Heart right ventricle (tissue), 16 donors: Measurements from ENCODE around the gene B3GNT3. TPM values are rescaled to one million over a fixed set of nuclear protein-coding genes. Genes with fewer than 3 reads are reported as not detected.
"Not testable (repeated sequence)": the region's sequence is repeated elsewhere in the genome, so short reads cannot be mapped to it uniquely, and the experiment has no call there.

Experiments
- ATAC-seq, 8 donors: fragments of 200-7000 bp; cut with Tn5 transposase; one replicate each; pipeline ENCODE4 v1.9.1; 2020; ENCODE audit warnings: mild to moderate bottlenecking in 8 of 8, moderate library complexity in 8 of 8, moderate number of reproducible peaks in 1 of 8
- DNase-seq, 2 donors: peaks; one replicate each; pipeline ENCODE4 v3.0.0-alpha.2; 2020
- H3K27ac ChIP-seq, 10 donors: fragments of 200-600 bp; sonication (generic) in 2 of 10; one replicate each; pipeline versions ENCODE4 v1.5.0 to v1.8.0; 2020 to 2022; ENCODE audit warnings: mild to moderate bottlenecking in 3 of 10
- H3K27me3 ChIP-seq, 7 donors: fragments of 200-600 bp; one replicate each; pipeline ENCODE4 v1.8.0; 2021 to 2022; ENCODE audit warnings: mild to moderate bottlenecking in 2 of 7
- H3K36me3 ChIP-seq, 9 donors: fragments of 200-600 bp; sonication (generic) in 1 of 9; one replicate each; pipeline versions ENCODE4 v1.5.0 to v1.8.0; 2020 to 2022; ENCODE audit warnings: mild to moderate bottlenecking in 2 of 9
- H3K4me1 ChIP-seq, 9 donors: fragments of 200-600 bp; sonication (generic) in 1 of 9; one replicate each; pipeline versions ENCODE4 v1.5.0 to v1.8.0; 2020 to 2022; ENCODE audit warnings: mild to moderate bottlenecking in 4 of 9
- H3K4me3 ChIP-seq, 10 donors: fragments of 200-600 bp; sonication (generic) in 2 of 10; one replicate each; pipeline versions ENCODE4 v1.5.0 to v1.8.0; 2020 to 2022; ENCODE audit warnings: mild to moderate bottlenecking in 7 of 10, moderate library complexity in 2 of 10
- H3K9me3 ChIP-seq, 11 donors: fragments of 200-600 bp in 10 of 11; sonication (generic) in 2 of 11; one replicate each; pipeline versions ENCODE4 v1.5.0 to v1.8.0; 2013 to 2022; ENCODE audit warnings: mild to moderate bottlenecking in 2 of 11, control low read depth in 1 of 11, moderate library complexity in 1 of 11
- CTCF ChIP-seq, 9 donors: fragments of 200-600 bp; sonication (generic) in 2 of 9; IDR thresholded peaks; one replicate each; pipeline versions ENCODE4 v1.5.0 to v1.8.0; 2021 to 2022; ENCODE audit warnings: antibody characterized with exemption in 9 of 9, mild to moderate bottlenecking in 5 of 9, moderate library complexity in 1 of 9
- WGBS, 2 donors: extraction: QIAGEN DNeasy Blood & Tissue Kit; methylation state at CpG; one replicate each; pipeline ENCODE4 v1.1.7; 2013; ENCODE audit warnings: inconsistent platforms in 1 of 2; 5-methylcytosine and 5-hydroxymethylcytosine counted together
- intact Hi-C, 10 donors: fragments of 100-400 bp; cut with DNase I; formaldehyde crosslinking; loops; one replicate each; pipeline versions ENCODE4 v1.11.1 to v1.14.2; 2022
- polyA plus RNA-seq, 2 donors: library from polyadenylated mRNA; stranded (reverse); fragments of 200-250 nt; gene quantifications; one replicate each; pipeline ENCODE4 v1.2.3, GENCODE V29; 2013
- total RNA-seq, 10 donors: library from RNA; stranded (reverse); fragmentation: NEBNext Ultra II Directional in 3 of 10; extraction: Animal tissue kit (Norgen Biotek cat#: 25700) in 3 of 10; gene quantifications; one replicate each; pipeline versions ENCODE4 v1.2.1 to v1.2.4, GENCODE V29; 2021 to 2023
- donor health status: Arrhythmogenic right ventricular cardiomyopathy.
- donor health status: ischemic (EF 13 %, LVEDD 7.1; RV severe dilation, severe dysfunction).
- donor health status: healthy with polysubstance abuse.
- donor health status: DM: no; HTN: yes; CAD: no.
- donor health status: DM: no; HTN: no; CAD: no.
- donor health status: ischemic (EF 25% LVEDD 6.9; RV normal size, moderate dysfunction).
- donor health status: ischemic (EF 25% LVEDD 5.7; RV mildly dilated, moderate dysfunction).
- donor health status: healthy.
- donor health status: DM: yes; HTN: yes; CAD: no.
- donor health status: Ischemic cardiomyopathy.
- donor health status: ischemic (EF 35%, LVEDD 5.7; RV mildly dilated, moderate dysfunction).
- donor health status: nonischemic (EF 11% LVEDD 7.7; RV severe dilation, severe dysfunction).
- donor health status: DM: yes; HTN: yes; CAD: no.
- donor health status: PGD.
- donor health status: ischemic (EF 29% LVEDD 5.4; RV normal size, mild dysfunction).
- donor health status: nonischemic (EF 23%, LVEDD 6.1; RV moderate dilation, normal function).

B3GNT3 gene
- total and polyA plus RNA-seq, 12 donors: not detected

GRCh38 chr19:17796013-17796837 is 1.3 kb downstream of the B3GNT3 start:
- Histone ChIP-seq H3K4me1 (peaks cover 0 to 19% (median 0%) of the 10 kb centered on the region in 9 donors), H3K27me3 (peaks cover 0 to 86% (median 63%) of the 10 kb centered on the region in 7 donors), H3K27ac (no peak overlapping the region), H3K9me3 (no peaks in the 10 kb centered on the region), H3K36me3 (no peaks in the 10 kb centered on the region), H3K4me3 (no peak overlapping the region)
- ATAC-seq (no peak), DNase-seq (no peak)
- WGBS, 2 donors: 62 to 73% methylated on average over 6 of the region's 6 CpGs
- no peak for TF ChIP-seq CTCF (IDR thresholded peaks at IDR 0.05)
- intact Hi-C loops: no loop called here

- Histone ChIP-seq H3K4me1 (peaks cover 0 to 12% (median 0%) of the 10 kb centered on the region in 9 donors), H3K9me3 (no peaks in the 10 kb centered on the region), H3K36me3 (no peaks in the 10 kb centered on the region), H3K27ac (no peak overlapping the region), H3K27me3 (peaks cover 0 to 89% (median 63%) of the 10 kb centered on the region in 7 donors), H3K4me3 (no peak overlapping the region)
- no peak for DNase-seq
- 30 to 49% methylated on average over 1 of the region's 1 CpG for WGBS, 2 donors
- no peak for TF ChIP-seq CTCF (IDR thresholded peaks at IDR 0.05)
- ATAC-seq: no peak
- intact Hi-C loops: no loop called here
Measured at GRCh38 chr19:17796838-17797423, 2.0 kb downstream of the B3GNT3 start.

GRCh38 chr19:17797424-17798201 is 2.7 kb downstream of the B3GNT3 start:
- no peak for DNase-seq

GRCh38 chr19:17798599-17798998 is 3.7 kb downstream of the B3GNT3 start:
- intact Hi-C loops, H3K27ac ChIP-seq, ATAC-seq, DNase-seq, H3K9me3 ChIP-seq, H3K36me3 ChIP-seq, H3K4me3 ChIP-seq: not testable (repeated sequence)
- 79 to 89% methylated on average over 3 of the region's 3 CpGs for WGBS, 2 donors
- Histone ChIP-seq H3K4me1 (peaks cover 0 to 23% (median 0%) of the 10 kb centered on the region in 9 donors), H3K27me3 (peaks cover 0 to 94% (median 56%) of the 10 kb centered on the region in 7 donors)

More at GRCh38 chr19:17797424-17798201, 2.7 kb downstream of the B3GNT3 start:
- H3K36me3 ChIP-seq: no peaks in the 10 kb centered on the region
- 68 to 69% methylated on average over 11 of the region's 11 CpGs for WGBS, 2 donors
- H3K9me3 ChIP-seq: no peaks in the 10 kb centered on the region
- TF ChIP-seq CTCF (IDR thresholded peaks at IDR 0.05): no peak
- no peak for ATAC-seq
- peaks cover 0 to 94% (median 62%) of the 10 kb centered on the region in 7 donors for H3K27me3 ChIP-seq
- no peak overlapping the region for H3K4me3 ChIP-seq
- intact Hi-C loops: no loop called here
- H3K4me1 ChIP-seq: peaks cover 0 to 13% (median 0%) of the 10 kb centered on the region in 9 donors
- H3K27ac ChIP-seq: no peak overlapping the region
